ENCODE results near the gene HS3ST5. TPM values are rescaled to one million over a fixed set of nuclear protein-coding genes. Genes with fewer than 3 reads are reported as not detected.

HS3ST5 gene
- total RNA-seq, 1 experiment from 2014 or later = not detected

GRCh38 chr6:114052141-114052540 is 290.7 kb downstream of the HS3ST5 start:
- Histone ChIP-seq H3K79me2 (ENCODE audit: insufficient read depth, low read length) (no peaks in the 10 kb centered on the region), H3K4me2 (ENCODE audit: low read length) (no peak overlapping the region), H3K9ac (ENCODE audit: low read length) (no peak overlapping the region), H3K27me3 (ENCODE audit: insufficient read depth, low read length) (no peaks in the 10 kb centered on the region), H3K4me3 (replicated peaks in 1 of 2; ENCODE audit: low read depth in 1 of 2, low read length in 2 of 2) (no peak overlapping the region), H3K9me2 (ENCODE audit: insufficient read depth) (no peaks in the 10 kb centered on the region), H3K4me1 (ENCODE audit: control insufficient read depth in 1 of 2, insufficient read depth in 2 of 2, low read length in 2 of 2) (peaks cover 5 to 14% of the 10 kb centered on the region in 2 experiments; a peak in 3 of 4 replicates), H3K9me3 (ENCODE audit: control insufficient read depth in 1 of 2, insufficient read depth in 1 of 2, low read depth in 1 of 2, low read length in 2 of 2) (no peaks in the 10 kb centered on the region), H4K20me1 (ENCODE audit: insufficient read depth) (no peaks in the 10 kb centered on the region), H3K27ac (ENCODE audit: low read depth, low read length) (no peak overlapping the region), H3K36me3 (ENCODE audit: control insufficient read depth in 1 of 2, insufficient read depth in 2 of 2, low read length in 2 of 2) (no peaks in the 10 kb centered on the region), H2AFZ (ENCODE audit: low read depth, low read length, poor library complexity, severe bottlenecking) (no peak overlapping the region)
- intact Hi-C loops (cut with micrococcal nuclease) = no loop called here
- ChIA-PET POLR2A (no interaction called here), CTCF (no interaction called here), RAD21 (ENCODE audit: low non-redundant PET in 1 of 2, low total read pairs in 2 of 2, uncharacterized antibody in 2 of 2, unreplicated experiment in 2 of 2) (no interaction called here)
- BruUV-seq (replicated peaks) = no TSS peak
- no peak for ATAC-seq
- no peak for DNase-seq (ENCODE audit: low read depth, low spot score)
- TF ChIP-seq FOSL1 (IDR thresholded peaks at IDR 0.05; ENCODE audit: low read depth) (no peak), SIN3A (IDR thresholded peaks at IDR 0.05; ENCODE audit: low read depth) (no peak), SP1 (IDR thresholded peaks at IDR 0.05; ENCODE audit: low read depth) (no peak), CBX3 (IDR thresholded peaks at IDR 0.05; ENCODE audit: low read depth) (no peak), ZFX (IDR thresholded peaks at IDR 0.05) (no peak), SRF (IDR thresholded peaks at IDR 0.05; ENCODE audit: low read depth) (no peak), POLR2AphosphoS5 (IDR thresholded peaks at IDR 0.05; ENCODE audit: low read depth, low read length) (no peak), EZH2 (IDR thresholded peaks at IDR 0.05) (no peak)
- TF ChIP-seq, protein P1, sequence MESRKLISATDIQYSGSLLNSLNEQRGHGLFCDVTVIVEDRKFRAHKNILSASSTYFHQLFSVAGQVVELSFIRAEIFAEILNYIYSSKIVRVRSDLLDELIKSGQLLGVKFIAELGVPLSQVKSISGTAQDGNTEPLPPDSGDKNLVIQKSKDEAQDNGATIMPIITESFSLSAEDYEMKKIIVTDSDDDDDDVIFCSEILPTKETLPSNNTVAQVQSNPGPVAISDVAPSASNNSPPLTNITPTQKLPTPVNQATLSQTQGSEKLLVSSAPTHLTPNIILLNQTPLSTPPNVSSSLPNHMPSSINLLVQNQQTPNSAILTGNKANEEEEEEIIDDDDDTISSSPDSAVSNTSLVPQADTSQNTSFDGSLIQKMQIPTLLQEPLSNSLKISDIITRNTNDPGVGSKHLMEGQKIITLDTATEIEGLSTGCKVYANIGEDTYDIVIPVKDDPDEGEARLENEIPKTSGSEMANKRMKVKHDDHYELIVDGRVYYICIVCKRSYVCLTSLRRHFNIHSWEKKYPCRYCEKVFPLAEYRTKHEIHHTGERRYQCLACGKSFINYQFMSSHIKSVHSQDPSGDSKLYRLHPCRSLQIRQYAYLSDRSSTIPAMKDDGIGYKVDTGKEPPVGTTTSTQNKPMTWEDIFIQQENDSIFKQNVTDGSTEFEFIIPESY (IDR thresholded peaks at IDR 0.05; ENCODE audit: extremely low read depth, insufficient replicate concordance, low read length) = no peak

DNA sequence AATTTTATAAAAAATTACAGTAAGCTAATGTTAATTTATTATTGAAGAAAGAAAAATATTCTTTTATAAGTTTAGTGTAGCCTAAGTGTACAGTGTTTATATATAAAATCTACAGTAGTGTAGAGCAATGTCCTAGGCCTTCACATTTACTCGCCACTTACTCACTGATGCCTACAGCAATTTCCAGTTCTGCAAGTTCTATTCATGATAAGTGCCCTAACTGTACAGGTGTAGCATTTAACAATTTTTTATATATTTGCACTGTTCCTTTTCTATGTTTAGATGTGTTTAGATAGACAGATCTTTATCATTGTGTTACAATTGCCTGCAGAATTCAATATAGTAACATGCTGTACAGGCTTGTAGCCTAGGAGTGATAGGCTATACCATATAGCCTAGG is 291.8 kb downstream of the HS3ST5 start:
- no peak for ATAC-seq

More for the DNA sequence above, 291.8 kb downstream of the HS3ST5 start:
- CTCF ChIA-PET = no interaction called here
- H3K9me2 ChIP-seq (ENCODE audit: insufficient read depth) = no peaks in the 10 kb centered on the region
- H3K9ac ChIP-seq (ENCODE audit: low read length) = no peak overlapping the region
- POLR2A ChIA-PET = no interaction called here
- H3K4me1 ChIP-seq (ENCODE audit: control insufficient read depth in 1 of 2, insufficient read depth in 2 of 2, low read length in 2 of 2) = peaks cover 5 to 14% of the 10 kb centered on the region in 2 experiments; a peak in 3 of 4 replicates
- no peak for TF ChIP-seq JUND (IDR thresholded peaks at IDR 0.05)
- no peak for TF ChIP-seq POLR2A (IDR thresholded peaks at IDR 0.05; ENCODE audit: borderline replicate concordance, extremely low read depth, insufficient read depth, insufficient read length)
- no peak for TF ChIP-seq ZFX (IDR thresholded peaks at IDR 0.05)
- TF ChIP-seq POLR2AphosphoS5 (IDR thresholded peaks at IDR 0.05; ENCODE audit: low read depth, low read length) = no peak
- H3K27ac ChIP-seq (ENCODE audit: low read depth, low read length) = no peak overlapping the region
- no peak overlapping the region for H3K4me2 ChIP-seq (ENCODE audit: low read length)
- no TSS peak for BruUV-seq (replicated peaks)
- no peaks in the 10 kb centered on the region for H3K79me2 ChIP-seq (ENCODE audit: insufficient read depth, low read length)
- H4K20me1 ChIP-seq (ENCODE audit: insufficient read depth) = no peaks in the 10 kb centered on the region
- no peaks in the 10 kb centered on the region for H3K27me3 ChIP-seq (ENCODE audit: insufficient read depth, low read length)
- H3K9me3 ChIP-seq (ENCODE audit: control insufficient read depth in 1 of 2, insufficient read depth in 1 of 2, low read depth in 1 of 2, low read length in 2 of 2) = no peaks in the 10 kb centered on the region
- RAD21 ChIA-PET (ENCODE audit: low non-redundant PET in 1 of 2, low total read pairs in 2 of 2, uncharacterized antibody in 2 of 2, unreplicated experiment in 2 of 2) = no interaction called here
- intact Hi-C loops (cut with micrococcal nuclease) = no loop called here
- no peak overlapping the region for H2AFZ ChIP-seq (ENCODE audit: low read depth, low read length, poor library complexity, severe bottlenecking)
- no peak overlapping the region for H3K4me3 ChIP-seq (replicated peaks in 1 of 2; ENCODE audit: low read depth in 1 of 2, low read length in 2 of 2)
- no peaks in the 10 kb centered on the region for H3K36me3 ChIP-seq (ENCODE audit: control insufficient read depth in 1 of 2, insufficient read depth in 2 of 2, low read length in 2 of 2)
- DNase-seq (ENCODE audit: low read depth, low spot score) = no peak

Data from HCT116 (cell line).